ENCODE results near the gene TAS2R31.

- no peak for TF ChIP-seq CTCF (IDR thresholded peaks at IDR 0.05; ENCODE audit: low read length)
- TF ChIP-seq EZH2phosphoT487 (IDR thresholded peaks at IDR 0.05; ENCODE audit: low read length), result no peak
- no peak for TF ChIP-seq EZH2 (optimal IDR thresholded peaks at IDR 0.05; ENCODE audit: low read depth, low read length)
Measured at GRCh38 chr12:10989107-10989506, 42.1 kb downstream of the TAS2R31 start.

Measured in MM.1S (cell line).